HG03095 (cell line): ENCODE data around the gene ZFPM1.

Source experiments
- ATAC-seq: cut with Tn5 transposase; IDR thresholded peaks from one replicate; pipeline ENCODE4 v1.9.1; 2021; ENCODE audit warnings: moderate library complexity; ENCODE audit not compliant: unreplicated experiment

The ZFPM1 gene

DNA sequence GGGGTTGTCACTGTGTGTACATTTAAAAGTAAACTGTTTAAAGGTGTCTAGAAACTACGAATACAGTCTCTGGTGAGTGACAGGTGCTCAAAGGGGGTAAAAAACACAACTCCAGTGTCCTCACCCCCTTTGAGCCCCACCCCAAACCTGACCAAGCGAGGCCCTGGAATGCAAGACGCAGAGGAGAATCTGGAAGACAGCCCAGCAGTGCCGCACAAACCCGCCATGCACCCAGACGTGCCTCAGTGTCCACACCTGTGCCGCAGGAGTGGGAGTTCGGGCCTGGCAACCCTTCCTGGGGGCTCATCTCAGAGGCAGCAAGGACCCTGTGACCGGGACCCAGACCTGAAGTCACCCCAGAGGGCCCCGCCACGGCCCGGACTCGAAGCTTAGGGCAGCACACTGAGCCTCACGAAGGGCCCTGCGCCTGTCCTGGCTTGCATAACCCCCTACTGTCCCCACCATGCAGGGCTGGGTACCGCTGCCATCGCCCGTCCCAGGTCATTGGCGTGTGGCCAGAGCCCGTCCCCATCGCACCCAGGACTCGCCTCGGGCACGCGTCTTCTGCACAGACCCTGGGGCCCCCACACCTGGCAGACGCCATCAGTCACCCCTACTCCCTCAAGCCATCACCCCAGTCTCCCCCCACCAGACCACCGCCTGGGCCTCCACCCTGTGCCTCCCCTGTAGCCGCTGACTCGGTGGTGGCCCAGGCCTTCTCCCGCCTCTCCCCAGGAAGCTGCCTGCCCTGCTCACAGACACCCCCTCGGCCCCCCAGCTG is 84.1 kb downstream of the ZFPM1 start:
- no peak for ATAC-seq

DNA sequence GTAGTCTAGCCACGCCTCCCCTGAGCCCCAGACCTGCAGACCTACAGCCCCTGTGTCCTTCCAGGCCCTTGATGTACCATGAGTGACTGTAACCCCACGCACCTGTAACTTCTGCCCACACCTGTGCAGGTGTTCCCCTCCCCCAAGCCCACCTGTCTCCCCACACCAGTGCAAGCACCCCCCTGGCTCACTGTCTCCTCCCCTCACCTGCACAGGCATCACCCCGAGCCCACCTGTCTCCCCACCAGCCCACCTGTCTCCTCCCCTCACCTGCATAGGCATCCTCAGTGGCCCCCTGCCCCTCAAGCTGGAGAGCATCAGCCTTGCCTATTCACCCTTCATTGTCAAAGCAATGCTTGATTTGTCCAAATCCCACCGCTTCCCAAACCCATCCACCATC is 84.8 kb downstream of the ZFPM1 start:
- ATAC-seq: no peak

DNA sequence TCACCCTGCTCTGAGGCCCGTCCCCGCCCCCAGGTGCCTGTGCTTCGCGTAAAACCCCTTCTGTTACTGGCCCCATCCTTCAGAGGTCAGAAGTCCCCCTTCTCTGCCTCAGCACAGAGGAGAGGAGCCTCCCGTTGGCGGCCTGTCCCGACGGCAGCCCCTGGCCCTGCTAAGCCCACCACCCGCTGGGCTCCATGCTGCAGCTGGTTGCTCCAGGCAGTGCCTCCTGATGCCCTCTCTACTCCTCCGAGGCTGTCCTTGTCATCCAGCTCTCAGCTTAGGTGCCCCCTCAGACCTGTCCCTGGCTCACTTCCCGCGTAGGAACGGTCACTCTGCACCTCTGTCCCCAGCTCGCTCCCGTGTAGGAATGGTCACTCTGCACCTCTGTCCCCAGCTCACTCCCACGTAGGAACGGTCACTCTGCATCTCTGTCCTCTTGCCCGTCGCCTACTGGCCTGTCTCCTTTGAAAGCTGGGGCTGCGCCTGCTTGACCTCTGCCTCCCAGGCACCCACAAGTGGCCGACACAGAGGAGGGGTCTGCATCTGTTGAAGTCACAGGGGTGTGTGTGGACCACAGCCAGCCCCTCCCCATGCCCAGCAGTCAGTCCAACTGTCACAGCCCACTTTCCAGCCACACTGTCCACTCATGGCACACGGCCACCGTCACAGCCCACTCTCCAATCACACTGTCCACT is 85.4 kb downstream of the ZFPM1 start:
- no peak for ATAC-seq

DNA sequence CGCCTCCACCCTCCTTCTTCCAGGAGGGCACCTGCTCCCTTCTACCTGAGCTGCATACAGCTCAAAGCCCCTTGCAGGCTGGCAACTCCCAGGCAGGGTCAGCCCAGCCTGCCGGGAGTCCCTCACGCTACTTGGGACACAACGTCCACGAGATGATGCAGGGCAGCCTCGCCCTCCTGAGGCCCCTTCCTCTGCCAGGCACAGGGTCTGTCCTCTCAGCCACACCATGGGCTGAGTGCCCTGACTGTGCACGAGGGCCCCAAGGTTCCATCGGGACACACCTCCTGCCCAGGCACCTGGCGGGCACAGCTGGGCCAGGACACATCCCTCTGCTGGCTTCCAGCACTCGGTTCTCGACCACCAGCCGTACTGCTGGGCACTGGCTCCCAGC is 86.2 kb downstream of the ZFPM1 start:
- no peak for ATAC-seq

DNA sequence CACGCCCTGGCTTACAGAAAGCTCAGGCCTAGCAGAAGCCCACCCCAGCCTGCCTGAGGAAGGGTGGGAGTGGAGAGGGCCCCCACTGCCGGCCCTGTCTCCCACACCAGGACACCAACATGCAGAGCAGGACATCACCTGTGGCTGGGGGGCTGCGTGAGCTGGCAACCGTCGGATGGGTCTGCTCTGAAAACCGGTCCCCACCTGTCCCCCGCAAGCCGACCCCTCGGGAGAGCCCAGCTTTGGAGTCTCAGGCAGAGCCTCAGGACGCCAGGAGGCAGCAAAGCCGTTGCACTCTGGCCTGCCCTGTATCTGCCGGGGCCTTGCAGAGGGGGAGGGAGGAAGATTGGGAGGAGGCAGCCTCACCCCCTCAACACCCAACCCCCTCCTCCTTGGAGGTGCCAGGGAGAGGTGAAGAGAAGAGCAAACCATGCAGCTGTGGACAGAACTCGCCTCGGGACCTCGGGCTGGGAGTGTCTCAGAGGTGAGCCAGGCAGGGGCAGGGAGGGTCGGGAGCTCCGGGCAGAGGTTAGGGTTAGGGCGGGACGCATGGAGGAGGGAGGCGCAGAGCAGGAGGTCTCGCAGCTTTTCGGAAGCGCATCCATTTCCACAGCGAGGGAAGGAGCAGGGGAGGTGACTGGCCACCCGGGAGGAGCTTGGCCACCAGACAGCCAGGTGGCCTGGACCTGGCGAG is 86.7 kb downstream of the ZFPM1 start:
- ATAC-seq: no peak

DNA sequence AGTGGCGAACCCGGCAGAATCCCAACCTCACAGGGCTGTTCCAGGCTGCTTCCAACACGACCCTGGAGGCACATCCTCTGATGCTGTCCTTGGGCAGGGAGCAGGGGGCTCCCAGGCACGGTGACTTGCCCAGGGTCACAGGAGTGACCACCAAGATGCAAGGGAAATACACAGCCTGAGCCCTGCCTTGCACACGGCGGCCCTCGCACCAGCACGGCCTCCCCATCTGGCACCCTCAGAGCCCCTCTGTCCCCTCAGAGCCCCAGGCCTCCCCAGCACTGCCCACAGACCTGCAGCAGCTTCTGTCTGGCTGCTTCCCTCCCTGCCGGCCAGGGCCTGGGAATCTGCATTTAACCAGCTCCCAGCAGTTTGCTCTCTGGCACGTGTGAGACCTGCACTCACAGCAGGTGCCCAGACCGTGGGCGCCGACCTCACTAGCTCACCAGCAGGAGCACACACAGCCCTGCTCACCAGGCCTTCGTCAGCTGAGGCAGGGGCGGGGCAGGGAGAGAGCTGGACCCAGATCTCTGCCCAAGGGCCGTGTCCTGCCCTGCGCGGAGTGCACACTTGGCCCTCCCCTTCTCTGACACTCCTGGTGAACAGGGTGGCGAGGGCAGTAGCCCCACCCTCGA is 87.4 kb downstream of the ZFPM1 start:
- no peak for ATAC-seq

DNA sequence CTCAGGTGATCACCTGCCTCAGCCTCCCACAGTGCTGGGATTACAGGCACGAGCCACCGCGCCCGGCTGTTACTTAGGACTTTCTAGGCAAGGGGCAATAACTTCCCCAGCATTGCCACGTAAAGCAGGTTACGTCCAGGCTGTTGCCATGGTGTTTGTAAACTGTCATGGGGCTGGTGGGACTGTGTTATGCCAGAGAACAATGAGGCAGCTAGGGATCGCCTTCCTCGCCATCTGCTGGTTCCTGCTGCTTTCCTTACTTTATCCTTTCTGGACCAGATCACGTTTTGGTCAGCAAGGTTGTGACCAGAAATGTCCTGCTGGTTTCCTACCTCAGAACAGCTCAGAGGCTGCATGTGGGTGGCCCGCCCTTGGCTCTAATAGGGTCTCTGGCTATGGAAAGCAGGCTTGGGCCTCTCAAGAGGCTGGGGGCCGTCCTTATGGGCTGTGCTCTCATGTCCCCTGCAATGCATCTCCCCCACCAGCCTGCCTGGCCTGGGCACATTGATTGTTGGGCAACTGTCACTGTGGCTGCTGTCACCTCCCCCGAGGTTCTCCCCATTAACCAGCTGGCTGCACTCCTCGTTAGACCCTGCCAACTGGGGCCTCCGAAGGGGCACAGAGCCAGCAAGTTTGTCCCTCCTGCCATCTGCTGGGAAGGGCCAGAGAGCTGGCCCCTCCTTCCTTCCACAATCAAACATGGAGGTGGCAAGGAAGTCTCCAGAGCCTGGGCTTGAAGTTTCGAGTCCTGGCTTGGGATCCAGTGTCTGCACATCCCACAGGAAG is 88.9 kb downstream of the ZFPM1 start:
- no peak for ATAC-seq

DNA sequence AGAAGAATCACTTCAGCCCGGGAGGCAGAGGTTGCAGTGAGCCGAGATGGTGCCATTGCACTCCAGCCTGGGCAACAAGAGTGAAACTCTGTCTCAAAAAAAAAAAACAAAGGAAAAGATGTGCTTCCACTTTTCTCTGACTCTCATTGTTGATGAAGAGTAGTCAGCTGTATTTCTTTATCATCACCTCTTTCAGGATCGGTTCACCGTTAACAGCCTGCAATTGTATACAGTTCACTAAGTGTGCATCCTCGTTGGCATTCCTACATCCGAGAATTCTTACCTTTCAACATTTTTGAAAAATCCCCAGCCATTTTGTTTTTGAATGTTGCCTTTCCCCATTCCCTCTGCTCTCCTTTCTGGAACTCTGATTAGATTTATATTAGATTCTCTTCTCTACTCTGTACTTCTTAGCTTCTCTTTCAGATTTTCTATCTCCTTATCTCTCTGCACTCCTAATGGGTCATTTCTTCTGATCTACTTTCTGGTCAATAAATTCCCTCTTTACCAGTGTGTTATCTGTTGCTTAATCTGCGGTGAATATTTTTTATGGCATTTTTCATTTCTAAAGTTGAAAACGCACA is 90.2 kb downstream of the ZFPM1 start:
- no peak for ATAC-seq

DNA sequence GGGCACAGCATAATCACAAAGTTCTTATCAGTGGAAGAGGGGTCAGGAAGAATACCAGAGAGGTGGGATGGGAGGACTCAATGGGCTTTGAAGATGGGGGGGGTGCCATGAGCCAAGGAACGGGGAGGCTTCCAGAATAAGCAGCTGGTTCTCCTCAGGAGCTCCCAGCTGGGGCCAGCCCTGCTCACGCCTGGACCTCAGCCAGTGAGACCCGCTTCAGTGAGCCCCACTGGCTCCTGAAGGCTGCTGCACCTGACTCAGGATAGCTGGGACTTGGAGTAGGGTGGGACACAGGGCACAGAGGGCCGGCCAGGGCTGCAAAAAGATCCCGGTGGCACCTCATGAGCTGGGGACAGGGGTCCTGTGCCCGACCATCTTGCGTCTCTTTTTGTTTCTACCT is 92.7 kb downstream of the ZFPM1 start:
- ATAC-seq: no peak

DNA sequence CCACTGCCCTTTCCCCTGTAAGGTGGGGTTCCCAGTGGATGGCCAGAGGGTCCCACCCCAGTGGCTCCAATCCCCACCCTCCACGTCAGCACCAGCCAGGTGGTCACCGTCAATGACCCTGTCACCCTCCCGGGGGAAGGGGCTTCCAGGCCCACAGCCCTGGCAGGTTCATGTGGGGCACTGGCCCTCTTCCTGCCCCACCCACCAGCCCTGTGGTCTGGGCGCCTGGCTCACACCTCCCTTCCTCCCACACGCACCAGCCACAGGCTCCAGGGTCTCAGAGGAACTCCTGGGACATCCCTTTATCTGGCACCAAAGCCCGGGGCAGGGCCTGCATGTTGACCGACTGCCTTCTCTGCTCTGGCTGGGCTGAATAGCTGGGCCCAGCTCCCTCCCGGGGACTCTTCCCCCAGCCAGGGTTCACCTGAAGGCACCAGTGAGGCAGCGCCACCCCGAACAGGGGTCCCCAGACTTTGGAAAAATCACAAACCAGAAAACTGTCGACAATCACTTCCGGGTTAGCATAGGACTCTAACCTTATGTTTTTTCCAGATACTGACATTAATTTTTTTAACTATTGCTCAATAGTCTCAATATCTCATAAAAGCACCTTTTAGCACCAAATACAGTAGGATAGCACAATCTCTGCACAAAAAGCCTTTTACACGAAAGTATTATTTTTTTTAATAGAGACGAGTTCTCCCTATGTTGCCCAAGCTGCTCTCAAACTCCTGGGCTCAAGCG is 95.2 kb downstream of the ZFPM1 start:
- ATAC-seq: no peak

DNA sequence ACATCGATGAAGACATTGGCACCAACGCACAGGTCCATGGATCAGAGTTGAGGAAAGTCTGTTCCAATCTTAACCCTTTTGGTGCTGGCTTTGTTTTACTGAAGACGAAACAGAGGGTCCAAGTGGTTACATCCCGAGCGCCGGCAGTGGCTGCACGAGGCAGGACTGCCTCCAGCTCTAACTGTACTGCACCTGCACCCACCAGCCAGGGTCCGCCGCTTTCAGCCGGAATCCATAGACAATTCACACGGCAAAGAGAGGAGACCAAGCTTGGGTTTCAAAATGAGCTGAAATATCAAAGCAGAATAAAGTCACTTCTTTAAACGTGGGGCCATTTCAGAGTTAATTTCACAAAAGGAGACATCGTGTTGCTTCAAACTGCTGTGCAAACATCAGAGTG is 95.9 kb downstream of the ZFPM1 start:
- ATAC-seq: no peak

DNA sequence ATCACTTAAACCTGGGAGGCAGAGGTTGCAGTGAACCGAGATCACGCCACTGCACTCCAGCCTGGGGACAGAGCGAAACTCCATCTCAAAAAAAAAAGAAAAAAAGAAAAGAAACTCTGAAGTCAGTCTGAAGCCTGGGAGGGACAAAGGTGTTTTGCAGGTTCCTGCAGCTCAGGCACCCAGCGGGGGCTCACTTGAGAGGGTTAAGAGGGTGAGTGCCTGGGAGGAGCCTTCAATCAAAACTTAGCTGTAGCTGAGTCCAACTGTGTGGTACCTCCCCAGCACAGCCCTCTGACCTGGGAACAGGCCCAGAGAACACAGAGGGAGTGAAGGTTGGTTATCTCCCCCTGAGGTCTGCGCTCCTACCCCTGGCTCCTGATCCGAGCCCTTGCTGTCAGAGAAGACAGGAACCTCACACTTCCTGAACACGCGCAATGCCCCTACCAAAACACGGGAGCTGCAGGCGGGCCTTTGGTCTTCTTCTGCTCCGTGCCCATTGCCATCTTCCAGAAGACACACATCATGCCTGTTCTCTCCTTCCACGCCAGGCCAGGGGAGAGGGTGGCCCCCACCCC is 96.7 kb downstream of the ZFPM1 start:
- ATAC-seq: no peak

DNA sequence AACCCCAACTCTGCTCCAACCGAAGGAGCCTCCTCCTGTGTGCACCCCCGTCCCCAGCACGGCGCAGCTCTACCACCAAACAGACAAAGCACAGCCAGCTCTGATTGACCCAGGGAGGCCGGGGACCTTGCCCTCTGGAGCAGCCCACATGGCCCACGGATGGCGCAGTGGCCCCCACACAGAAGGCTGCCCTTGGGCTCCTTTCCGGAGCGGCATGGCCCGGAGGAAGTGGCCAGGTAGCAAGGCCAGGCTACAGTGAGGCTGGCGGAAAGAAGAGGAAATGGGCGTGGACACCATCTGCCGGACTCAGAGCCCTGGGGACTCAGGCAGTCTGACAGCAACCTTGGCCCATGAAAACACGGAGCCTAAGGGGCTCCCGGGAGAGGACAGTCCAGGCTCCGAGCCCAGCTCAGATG is 97.2 kb downstream of the ZFPM1 start:
- no peak for ATAC-seq

DNA sequence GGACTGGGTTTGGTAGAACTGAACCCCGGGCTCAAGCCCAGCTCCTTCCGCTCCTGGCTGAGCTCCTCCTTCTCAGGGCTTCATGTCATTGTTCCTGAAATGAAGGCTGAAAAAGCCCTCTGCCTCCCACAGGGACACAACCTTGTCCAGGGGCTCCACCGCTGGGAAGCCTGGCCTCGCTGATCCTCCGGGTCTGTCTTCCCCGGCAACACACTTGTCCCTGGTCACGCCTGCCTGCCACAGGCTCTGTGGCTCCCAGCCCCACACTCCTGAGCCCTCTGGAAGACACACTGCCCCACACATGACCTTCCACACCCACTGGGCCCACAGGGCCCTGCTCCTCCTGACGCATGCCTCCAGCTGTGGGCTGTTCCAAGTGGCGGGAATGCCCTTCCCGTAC is 99.1 kb downstream of the ZFPM1 start:
- no peak for ATAC-seq

DNA sequence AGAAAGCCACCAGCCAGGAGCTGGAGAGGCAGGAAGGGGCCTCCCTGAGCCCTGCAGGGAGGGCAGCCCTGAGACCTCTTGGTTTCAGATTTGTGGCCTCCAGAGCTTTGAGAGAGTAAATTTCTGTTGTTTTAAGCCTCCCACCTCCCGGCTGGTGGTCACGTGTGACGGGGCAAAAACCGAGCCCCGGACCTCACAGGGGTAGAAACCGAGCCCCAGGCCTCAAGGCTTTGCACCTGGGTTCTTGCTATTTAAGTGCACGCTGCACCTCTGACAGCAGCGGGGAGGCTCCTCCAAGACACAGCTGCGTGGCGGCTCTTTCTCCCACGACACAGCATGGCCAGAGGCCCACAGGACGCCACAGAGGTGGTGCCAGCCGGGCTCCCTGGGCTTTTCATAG is 99.7 kb downstream of the ZFPM1 start:
- ATAC-seq: no peak

DNA sequence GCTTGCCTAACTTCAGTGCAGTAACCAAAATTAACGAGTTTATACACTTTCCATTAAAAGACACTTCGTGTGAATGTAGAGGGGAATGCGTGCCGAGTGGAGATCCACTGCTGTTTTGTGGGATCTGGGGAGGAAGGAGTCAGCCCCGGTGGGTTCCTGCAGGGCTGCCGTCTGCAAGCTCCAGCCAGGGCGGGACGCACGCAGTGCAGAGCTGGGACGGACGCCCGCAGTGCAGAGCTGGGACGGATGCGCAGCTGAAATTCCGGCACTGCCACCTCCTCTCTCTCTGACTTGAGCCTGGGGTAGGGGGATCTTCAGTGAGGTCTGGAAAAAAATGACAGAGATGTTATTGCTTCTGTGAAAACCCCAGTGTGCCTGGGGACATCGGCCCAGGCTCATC is 100.7 kb downstream of the ZFPM1 start:
- no peak for ATAC-seq

DNA sequence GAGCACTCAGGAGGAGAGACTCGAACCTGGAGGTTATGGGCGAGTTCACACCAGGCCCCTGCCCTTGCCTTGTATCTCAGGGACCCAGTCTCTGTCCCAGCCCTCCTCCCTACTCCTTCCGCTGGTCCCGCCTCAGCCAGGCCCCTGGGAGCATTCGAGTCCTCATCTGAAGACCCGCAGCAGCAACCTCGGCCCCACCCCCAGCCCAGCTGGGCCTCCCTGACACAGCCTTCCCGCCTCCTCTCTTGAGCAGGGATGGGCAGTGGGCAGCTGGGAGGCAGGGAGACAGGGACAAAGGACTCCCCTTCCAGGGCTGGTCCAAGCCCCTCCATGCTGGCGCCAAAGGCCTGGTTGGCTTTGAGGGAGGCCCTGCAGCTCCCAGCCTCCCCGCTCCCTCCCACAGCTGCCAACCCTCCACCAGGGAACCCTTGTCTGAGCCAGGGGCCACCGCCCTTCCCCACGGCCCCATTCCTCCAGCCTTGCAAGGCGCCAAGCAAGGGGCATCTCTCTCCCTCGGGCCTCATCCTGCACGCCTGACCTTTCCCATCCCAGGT is 101.7 kb downstream of the ZFPM1 start:
- ATAC-seq: no peak

DNA sequence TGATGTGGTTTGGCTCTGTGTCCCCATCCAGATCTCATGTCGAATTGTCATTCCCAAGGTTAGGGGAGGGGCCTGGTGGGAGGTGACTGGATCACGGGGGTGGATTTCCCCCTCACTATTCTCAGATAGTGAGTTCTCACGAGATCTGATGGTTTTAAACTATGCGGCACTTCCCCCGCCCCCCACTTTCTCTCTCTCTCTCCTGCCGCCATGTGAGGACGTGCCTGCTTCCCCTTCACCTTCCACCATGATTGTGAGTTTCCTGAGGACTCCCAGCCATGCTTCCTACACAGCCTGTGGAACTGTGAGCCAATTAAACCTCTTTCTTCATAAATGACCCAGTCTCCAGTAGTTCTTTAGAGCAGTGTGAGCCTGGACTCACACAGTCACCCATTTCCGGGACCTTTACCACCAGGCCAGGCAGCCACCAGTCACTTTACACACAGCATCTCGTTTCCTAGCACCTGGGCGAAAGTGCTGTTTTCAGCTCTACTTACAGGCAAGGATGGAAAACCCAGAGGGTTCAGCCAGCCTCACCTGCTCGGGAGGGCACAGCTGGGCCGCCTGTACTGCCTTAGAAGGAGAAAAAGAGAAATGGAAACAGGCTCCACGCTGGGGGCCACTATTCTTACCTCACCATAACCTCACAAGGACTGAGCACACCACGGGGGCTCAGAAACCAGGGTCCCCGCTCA is 103.4 kb downstream of the ZFPM1 start:
- no peak for ATAC-seq
